GM18868 (cell line): ENCODE results near the gene SCAMP2.

Experiments
- ATAC-seq: cut with Tn5 transposase; IDR thresholded peaks from one replicate; pipeline ENCODE4 v1.9.1; 2021; ENCODE audit warnings: mild to moderate bottlenecking, moderate library complexity; ENCODE audit not compliant: unreplicated experiment

Gene SCAMP2

GRCh38 chr15:74799255-74799855 is 73.8 kb downstream of the SCAMP2 start:
- ATAC-seq = no peak

GRCh38 chr15:74798388-74799254 is 74.5 kb downstream of the SCAMP2 start:
- no peak for ATAC-seq

GRCh38 chr15:74795966-74796625 is 77.1 kb downstream of the SCAMP2 start:
- ATAC-seq = no peak

GRCh38 chr15:74794970-74795349 is 78.2 kb downstream of the SCAMP2 start:
- ATAC-seq = no peak

GRCh38 chr15:74794248-74794969 is 78.8 kb downstream of the SCAMP2 start:
- no peak for ATAC-seq
